ENCODE results near the gene MED1. TPM values are rescaled to one million over a fixed set of nuclear protein-coding genes. Genes with fewer than 3 reads are reported as not detected.

Gene MED1
- total RNA-seq, 1 experiment from 2014 or later, result 19.0 TPM

Other genes with a start within 250 kb of the MED1 start
- not detected in 2 replicates for gene STAC2, start 225.3 kb downstream of the MED1 start, total RNA-seq (2014; rRNA removed; shearing (Covaris generic); ENCODE audit: low replicate concordance)
- gene FBXL20, start 49.6 kb downstream of the MED1 start, total RNA-seq (2014; rRNA removed; shearing (Covaris generic); ENCODE audit: low replicate concordance), result 12.3 and 31.8 TPM in 2 replicates
- 19.7 and 34.0 TPM in 2 replicates for gene CDK12, start 10.2 kb upstream of the MED1 start, total RNA-seq (2014; rRNA removed; shearing (Covaris generic); ENCODE audit: low replicate concordance)
- not detected in 2 replicates for gene NEUROD2, start 156.7 kb upstream of the MED1 start, total RNA-seq (2014; rRNA removed; shearing (Covaris generic); ENCODE audit: low replicate concordance)
- not detected in 2 replicates for gene PPP1R1B, start 175.7 kb upstream of the MED1 start, total RNA-seq (2014; rRNA removed; shearing (Covaris generic); ENCODE audit: low replicate concordance)
- 55.2 and 61.8 TPM in 2 replicates for gene STARD3, start 185.9 kb upstream of the MED1 start, total RNA-seq (2014; rRNA removed; shearing (Covaris generic); ENCODE audit: low replicate concordance)
- gene TCAP, start 214.1 kb upstream of the MED1 start, total RNA-seq (2014; rRNA removed; shearing (Covaris generic); ENCODE audit: low replicate concordance), result 0.07 TPM in 1 of 2 replicates, not detected in the other
- not detected in 2 replicates for gene PNMT, start 217.2 kb upstream of the MED1 start, total RNA-seq (2014; rRNA removed; shearing (Covaris generic); ENCODE audit: low replicate concordance)
- 9.5 and 29.2 TPM in 2 replicates for gene PGAP3, start 236.8 kb upstream of the MED1 start, total RNA-seq (2014; rRNA removed; shearing (Covaris generic); ENCODE audit: low replicate concordance)
- 19.8 and 30.8 TPM in 2 replicates for gene ERBB2, start 248.8 kb upstream of the MED1 start, total RNA-seq (2014; rRNA removed; shearing (Covaris generic); ENCODE audit: low replicate concordance)

Measured in MG63 (cell line).